GM23338 (cell line): ENCODE results near the gene PCP2. TPM values are rescaled to one million over a fixed set of nuclear protein-coding genes. Genes with fewer than 3 reads are reported as not detected.

Source experiments
- ATAC-seq: fragments of 200-7000 bp; cut with Tn5 transposase; 3 replicates; pipeline ENCODE4 v1.9.1; 2020
- DNase-seq: peaks from one replicate; pipeline ENCODE4 v3.0.0-alpha.2; 2015; ENCODE audit warnings: low spot score
- H2AFZ ChIP-seq: fragments of 200-600 bp; sonication (generic); 2 replicates; pipeline ENCODE4 v1.8.0; 2016; ENCODE audit warnings: antibody characterized with exemption, mild to moderate bottlenecking, moderate library complexity
- H3F3A ChIP-seq: fragments of 200-600 bp; sonication (generic); replicated peaks from 2 replicates; pipeline ENCODE4 v1.8.0; 2017; ENCODE audit warnings: antibody characterized with exemption, mixed run types, low read depth
- H3K27ac ChIP-seq: fragments of 200-600 bp; sonication (generic); 2 replicates; pipeline ENCODE4 v1.6.1; 2016; ENCODE audit warnings: low read depth
- H3K27me3 ChIP-seq: fragments of 200-600 bp; sonication (generic); 2 replicates; pipeline ENCODE4 v1.8.0; 2016; ENCODE audit warnings: mild to moderate bottlenecking, mixed run types, moderate library complexity; ENCODE audit not compliant: insufficient read depth
- H3K36me3 ChIP-seq: fragments of 200-600 bp; sonication (generic); 2 replicates; pipeline ENCODE4 v1.8.0; 2016; ENCODE audit warnings: mild to moderate bottlenecking; ENCODE audit not compliant: insufficient read depth
- H3K4me1 ChIP-seq: fragments of 200-600 bp; sonication (generic); 2 replicates; pipeline ENCODE4 v1.8.0; 2016; ENCODE audit warnings: mild to moderate bottlenecking, moderate library complexity; ENCODE audit not compliant: insufficient read depth
- H3K4me2 ChIP-seq: fragments of 200-600 bp; sonication (generic); 2 replicates; pipeline ENCODE4 v1.7.1; 2017; ENCODE audit warnings: mixed run types
- H3K4me3 ChIP-seq: fragments of 200-600 bp; sonication (generic); 2 replicates; pipeline ENCODE4 v1.6.1; 2016; ENCODE audit warnings: mixed run types
- H3K79me2 ChIP-seq: fragments of 200-600 bp; sonication (generic); replicated peaks from 2 replicates; pipeline ENCODE4 v1.8.0; 2017; ENCODE audit warnings: mild to moderate bottlenecking; ENCODE audit not compliant: insufficient read depth
- H3K9me2 ChIP-seq: fragments of 200-600 bp; sonication (generic); 2 replicates; pipeline ENCODE4 v1.8.0; 2017; ENCODE audit not compliant: insufficient read depth
- H4K20me1 ChIP-seq: fragments of 200-600 bp; sonication (generic); replicated peaks from 2 replicates; pipeline ENCODE4 v1.8.0; 2017; ENCODE audit warnings: mild to moderate bottlenecking; ENCODE audit not compliant: insufficient read depth
- H3K27ac Mint-ChIP-seq: 2 replicates; pipeline ENCODE4 v1.8.0; 2020; ENCODE audit warnings: inconsistent platforms, mild to moderate bottlenecking, moderate library complexity, mixed read lengths
- H3K27me3 Mint-ChIP-seq: 3 replicates; pipeline ENCODE4 v1.8.0; 2022; ENCODE audit warnings: low read depth, mild to moderate bottlenecking, moderate library complexity, mixed read lengths, inconsistent platforms; ENCODE audit not compliant: insufficient read depth, poor library complexity
- H3K36me3 Mint-ChIP-seq: 3 replicates; pipeline ENCODE4 v1.8.0; 2021; ENCODE audit warnings: low read depth, mild to moderate bottlenecking, inconsistent platforms, moderate library complexity, mixed read lengths
- H3K4me1 Mint-ChIP-seq: 3 replicates; pipeline ENCODE4 v1.8.0; 2020; ENCODE audit warnings: mild to moderate bottlenecking, inconsistent platforms, mixed read lengths
- H3K4me3 Mint-ChIP-seq: 3 replicates; pipeline ENCODE4 v1.8.0; 2021; ENCODE audit warnings: moderate library complexity, mild to moderate bottlenecking, inconsistent platforms, mixed read lengths
- H3K9me3 Mint-ChIP-seq: 3 replicates; pipeline ENCODE4 v1.8.0; 2020; ENCODE audit warnings: moderate library complexity, mild to moderate bottlenecking, inconsistent platforms, mixed read lengths
- CREB1 ChIP-seq: fragments of 250-450 bp; sonication (Bioruptor Pico); IDR thresholded peaks from 2 replicates; pipeline ENCODE4 v1.5.0; 2020; ENCODE audit warnings: low read depth, mild to moderate bottlenecking, moderate library complexity
- CTCF ChIP-seq, 2 experiments: fragments of 200-600 bp in 1 of 2; sonication (generic) in 1 of 2; conservative IDR thresholded peaks; 2 replicates each; pipeline versions ENCODE4 v1.5.1 to v1.6.1; 2016 to 2017; ENCODE audit warnings: antibody characterized with exemption in 2 of 2, low read depth in 2 of 2, mild to moderate bottlenecking in 2 of 2, moderate library complexity in 1 of 2
- EZH2 ChIP-seq: fragments of 200-600 bp; sonication (generic); IDR thresholded peaks from one replicate; pipeline ENCODE4 v1.8.0; 2017; ENCODE audit warnings: antibody characterized with exemption, mild to moderate bottlenecking, low read depth; ENCODE audit not compliant: unreplicated experiment
- EZH2phosphoT487 ChIP-seq: fragments of 200-600 bp; sonication (generic); IDR thresholded peaks from one replicate; pipeline ENCODE4 v1.8.1; 2018; ENCODE audit warnings: antibody characterized with exemption; ENCODE audit not compliant: unreplicated experiment
- NANOG ChIP-seq: IDR thresholded peaks from 2 replicates; pipeline ENCODE4 v1.6.1; 2016; ENCODE audit warnings: antibody characterized with exemption, borderline replicate concordance
- POLR2AphosphoS5 ChIP-seq: IDR thresholded peaks from 2 replicates; pipeline ENCODE4 v1.6.1; 2016; ENCODE audit warnings: antibody characterized with exemption, low read depth
- STAT1 ChIP-seq: IDR thresholded peaks from one replicate; pipeline ENCODE4 v1.6.1; 2016; ENCODE audit warnings: antibody characterized with exemption; ENCODE audit not compliant: unreplicated experiment
- ZNF114 ChIP-seq: fragments of 250-450 bp; sonication (Bioruptor Pico); IDR thresholded peaks from 2 replicates; pipeline ENCODE4 v1.5.0; 2020; ENCODE audit warnings: mild to moderate bottlenecking, moderate library complexity
- ZNF462 ChIP-seq: fragments of 250-450 bp; sonication (Bioruptor Pico); IDR thresholded peaks from 2 replicates; pipeline ENCODE4 v1.5.0; 2020; ENCODE audit warnings: mild to moderate bottlenecking, moderate library complexity
- polyA plus RNA-seq: library from polyadenylated mRNA; unstranded; fragments of >200 nt; fragmentation: Nextera tagmentation; extraction: Ambion mirVana; gene quantifications from 2 replicates; pipeline ENCODE4 v1.2.1, GENCODE V29; 2016
- total RNA-seq: library from RNA; depleted of rRNA; stranded (reverse); fragments of >200 nt; shearing (Covaris generic); gene quantifications from 2 replicates; pipeline ENCODE4 v1.2.3, GENCODE V29; 2014
- TF ChIP-seq, protein P1 (sequence below): IDR thresholded peaks from one replicate; pipeline ENCODE4 v1.6.1; 2018; ENCODE audit warnings: antibody characterized with exemption; ENCODE audit not compliant: unreplicated experiment

Gene PCP2
- total and polyA plus RNA-seq, 2 experiments from 2014 or later = not detected

GRCh38 chr19:7665076-7665475 is 31.6 kb upstream of the PCP2 start (continued):
- TF ChIP-seq ZNF462 (CRISPR knock-in tag) = no peak
- no peak for TF ChIP-seq CTCF (conservative IDR thresholded peaks at IDR 0.05; ENCODE audit: low read depth in 2 of 2)
- TF ChIP-seq CREB1 (CRISPR knock-in tag) = no peak
- TF ChIP-seq POLR2AphosphoS5 = no peak

GRCh38 chr19:7663706-7664105 is 30.2 kb upstream of the PCP2 start:
- Histone ChIP-seq H2AFZ (no peak overlapping the region), H3K4me1 (no peaks in the 10 kb centered on the region), H3K9me2 (no peaks in the 10 kb centered on the region), H3F3A (no peaks in the 10 kb centered on the region), H3K36me3 (no peaks in the 10 kb centered on the region), H3K4me3 (no peak overlapping the region), H3K27me3 (peaks cover 15% of the 10 kb centered on the region), H4K20me1 (no peaks in the 10 kb centered on the region), H3K4me2 (no peak overlapping the region), H3K79me2 (no peaks in the 10 kb centered on the region), H3K27ac (no peak overlapping the region)
- Mint-ChIP-seq H3K4me1 (no peaks in the 10 kb centered on the region), H3K27ac (no peak overlapping the region), H3K27me3 (peaks cover 12% of the 10 kb centered on the region), H3K36me3 (no peaks in the 10 kb centered on the region), H3K9me3 (peaks cover 6% of the 10 kb centered on the region; the same call in 2 of the 3 replicates), H3K4me3 (no peak overlapping the region)
- DNase-seq (no peak), ATAC-seq (no peak)
- TF ChIP-seq CREB1 (CRISPR knock-in tag) (no peak), EZH2 (no peak), STAT1 (no peak), NANOG (no peak), CTCF (conservative IDR thresholded peaks at IDR 0.05; ENCODE audit: low read depth in 2 of 2) (no peak), EZH2phosphoT487 (no peak), ZNF114 (CRISPR knock-in tag) (no peak)
- TF ChIP-seq, protein P1, sequence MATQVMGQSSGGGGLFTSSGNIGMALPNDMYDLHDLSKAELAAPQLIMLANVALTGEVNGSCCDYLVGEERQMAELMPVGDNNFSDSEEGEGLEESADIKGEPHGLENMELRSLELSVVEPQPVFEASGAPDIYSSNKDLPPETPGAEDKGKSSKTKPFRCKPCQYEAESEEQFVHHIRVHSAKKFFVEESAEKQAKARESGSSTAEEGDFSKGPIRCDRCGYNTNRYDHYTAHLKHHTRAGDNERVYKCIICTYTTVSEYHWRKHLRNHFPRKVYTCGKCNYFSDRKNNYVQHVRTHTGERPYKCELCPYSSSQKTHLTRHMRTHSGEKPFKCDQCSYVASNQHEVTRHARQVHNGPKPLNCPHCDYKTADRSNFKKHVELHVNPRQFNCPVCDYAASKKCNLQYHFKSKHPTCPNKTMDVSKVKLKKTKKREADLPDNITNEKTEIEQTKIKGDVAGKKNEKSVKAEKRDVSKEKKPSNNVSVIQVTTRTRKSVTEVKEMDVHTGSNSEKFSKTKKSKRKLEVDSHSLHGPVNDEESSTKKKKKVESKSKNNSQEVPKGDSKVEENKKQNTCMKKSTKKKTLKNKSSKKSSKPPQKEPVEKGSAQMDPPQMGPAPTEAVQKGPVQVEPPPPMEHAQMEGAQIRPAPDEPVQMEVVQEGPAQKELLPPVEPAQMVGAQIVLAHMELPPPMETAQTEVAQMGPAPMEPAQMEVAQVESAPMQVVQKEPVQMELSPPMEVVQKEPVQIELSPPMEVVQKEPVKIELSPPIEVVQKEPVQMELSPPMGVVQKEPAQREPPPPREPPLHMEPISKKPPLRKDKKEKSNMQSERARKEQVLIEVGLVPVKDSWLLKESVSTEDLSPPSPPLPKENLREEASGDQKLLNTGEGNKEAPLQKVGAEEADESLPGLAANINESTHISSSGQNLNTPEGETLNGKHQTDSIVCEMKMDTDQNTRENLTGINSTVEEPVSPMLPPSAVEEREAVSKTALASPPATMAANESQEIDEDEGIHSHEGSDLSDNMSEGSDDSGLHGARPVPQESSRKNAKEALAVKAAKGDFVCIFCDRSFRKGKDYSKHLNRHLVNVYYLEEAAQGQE = no peak
